RWPE2 (cell line): Measurements from ENCODE around the gene MFRP.

ENCODE experiments used
- ATAC-seq: fragments of 200-7000 bp; cut with Tn5 transposase; 3 replicates; pipeline ENCODE4 v1.9.1; 2021; ENCODE audit warnings: low read depth
- DNase-seq: peaks from one replicate; pipeline ENCODE4 v3.0.0-alpha.2; 2020; ENCODE audit warnings: low spot score
- H3K27ac ChIP-seq: fragments of 450-650 bp; 2 replicates; pipeline ENCODE4 v1.5.1; 2017; ENCODE audit warnings: mild to moderate bottlenecking; ENCODE audit not compliant: poor library complexity, severe bottlenecking
- H3K27me3 ChIP-seq: fragments of 250-450 bp; sonication (Bioruptor Pico); 2 replicates; pipeline ENCODE4 v1.5.1; 2021; ENCODE audit warnings: mild to moderate bottlenecking, moderate library complexity; ENCODE audit not compliant: insufficient read depth, poor library complexity, severe bottlenecking
- H3K36me3 ChIP-seq: fragments of 250-450 bp; sonication (Bioruptor Pico); 2 replicates; pipeline ENCODE4 v1.5.1; 2020; ENCODE audit warnings: low read depth, mild to moderate bottlenecking, moderate library complexity
- H3K4me1 ChIP-seq: fragments of 250-450 bp; sonication (Bioruptor Pico); 2 replicates; pipeline ENCODE4 v1.5.1; 2021; ENCODE audit warnings: mild to moderate bottlenecking, moderate library complexity; ENCODE audit not compliant: insufficient read depth, poor library complexity, severe bottlenecking
- H3K4me3 ChIP-seq: fragments of 250-450 bp; sonication (Bioruptor Pico); 2 replicates; pipeline ENCODE4 v1.5.1; 2021; ENCODE audit warnings: mild to moderate bottlenecking, moderate library complexity; ENCODE audit not compliant: severe bottlenecking
- H3K9me3 ChIP-seq: fragments of 250-450 bp; sonication (Bioruptor Pico); 2 replicates; pipeline ENCODE4 v1.5.1; 2021; ENCODE audit warnings: mild to moderate bottlenecking, moderate library complexity; ENCODE audit not compliant: severe bottlenecking
- CTCF ChIP-seq: fragments of 450-650 bp; IDR thresholded peaks from one replicate; pipeline ENCODE4 v1.5.1; 2017; ENCODE audit warnings: mild to moderate bottlenecking, moderate library complexity; ENCODE audit not compliant: poor library complexity, severe bottlenecking

The MFRP gene

GRCh38 chr11:119316729-119317591 is 29.5 kb downstream of the MFRP start, which contains the start of gene MCAM:
Gene MCAM (minus strand): TSS chr11:119317130. CDS start chr11:119317101, 29 bp downstream.
- no peaks in the 10 kb centered on the region for H3K9me3 ChIP-seq
- H3K27ac ChIP-seq = peak within 1 kb of the TSS; percentile 57
- TF ChIP-seq CTCF = no peak
- H3K27me3 ChIP-seq = no peaks in the 10 kb centered on the region
- peaks cover 3% of the 10 kb centered on the region; the same call in 1 of the 2 replicates for H3K36me3 ChIP-seq
- peaks cover 13% of the 10 kb centered on the region for H3K4me1 ChIP-seq
- H3K4me3 ChIP-seq = peak within 1 kb of the TSS; percentile 46
- ATAC-seq = peak; percentile 15; the same call in 1 of the 3 replicates
- no peak for DNase-seq

- DNase-seq = no peak
- TF ChIP-seq CTCF = no peak
- Histone ChIP-seq H3K4me3 (peak overlapping the region; percentile 46), H3K36me3 (peaks cover 3% of the 10 kb centered on the region; the same call in 1 of the 2 replicates), H3K9me3 (no peaks in the 10 kb centered on the region), H3K27me3 (no peaks in the 10 kb centered on the region), H3K27ac (peak overlapping the region; percentile 14), H3K4me1 (peaks cover 13% of the 10 kb centered on the region)
- ATAC-seq = 0 out of 3 replicates have a peak, but pooled peaks have one; percentile 5
Measured at GRCh38 chr11:119316016-119316728, 30.3 kb downstream of the MFRP start.

- no peak for TF ChIP-seq CTCF
- ATAC-seq (peak; percentile 11; the same call in 1 of the 3 replicates), DNase-seq (no peak)
- Histone ChIP-seq H3K27ac (peak overlapping the region; percentile 14), H3K36me3 (peaks cover 3% of the 10 kb centered on the region; the same call in 1 of the 2 replicates), H3K9me3 (no peaks in the 10 kb centered on the region), H3K4me3 (peak overlapping the region; percentile 46), H3K4me1 (peaks cover 13% of the 10 kb centered on the region), H3K27me3 (no peaks in the 10 kb centered on the region)
Measured at GRCh38 chr11:119315131-119316015, 31.1 kb downstream of the MFRP start.

- Histone ChIP-seq H3K27me3 (no peaks in the 10 kb centered on the region), H3K9me3 (no peaks in the 10 kb centered on the region), H3K4me3 (no peak overlapping the region), H3K4me1 (peaks cover 13% of the 10 kb centered on the region), H3K27ac (no peak overlapping the region), H3K36me3 (peaks cover 3% of the 10 kb centered on the region; the same call in 1 of the 2 replicates)
- no peak for TF ChIP-seq CTCF
- no peak for ATAC-seq
- no peak for DNase-seq
Measured at GRCh38 chr11:119314726-119315125, 31.8 kb downstream of the MFRP start.
